ENCODE measurements around the gene ZNF214.
"Not testable (repeated sequence)": the region's sequence is repeated elsewhere in the genome, so short reads cannot be mapped to it uniquely, and the experiment has no call there.

Gene ZNF214

GRCh38 chr11:6988506-6988905, 31.6 kb downstream of the ZNF214 start:
- DNase-seq (ENCODE audit: low read depth, low spot score), result no peak

- DNase-seq (ENCODE audit: low read depth, low spot score), result no peak
These were observed 33.7 kb downstream of the ZNF214 start for GRCh38 chr11:6986487-6986886.

GRCh38 chr11:6979365-6979764, 40.8 kb downstream of the ZNF214 start:
- DNase-seq (ENCODE audit: low read depth, low spot score), result no peak

- DNase-seq (ENCODE audit: low read depth, low spot score), result not testable (repeated sequence)
These were observed 50.3 kb downstream of the ZNF214 start for GRCh38 chr11:6969854-6970253.

GRCh38 chr11:6968816-6969215, 51.3 kb downstream of the ZNF214 start:
- DNase-seq (ENCODE audit: low read depth, low spot score), result no peak

- DNase-seq (ENCODE audit: low read depth, low spot score), result no peak
These were observed 57.5 kb downstream of the ZNF214 start for GRCh38 chr11:6962673-6963072.

- no peak for DNase-seq (ENCODE audit: low read depth, low spot score)
These were observed 58.0 kb downstream of the ZNF214 start for GRCh38 chr11:6962141-6962540.

GRCh38 chr11:6954248-6954647, 65.9 kb downstream of the ZNF214 start:
- not testable (repeated sequence) for DNase-seq (ENCODE audit: low read depth, low spot score)

All from activated naive CD8-positive, alpha-beta T cell treated with anti-CD3 and anti-CD28 coated beads, Interleukin-2, amount 50 U/mL, for 16 hours (primary cell).